ENCODE results near the gene ZNF598.

Gene ZNF598

GRCh38 chr16:1961651-1962067 lies 48.0 kb downstream of the ZNF598 start:
- no peak for TF ChIP-seq CTCF (IDR thresholded peaks at IDR 0.05)
- H3K27ac ChIP-seq: peak overlapping the region; percentile 96

- TF ChIP-seq ZFX (IDR thresholded peaks at IDR 0.05; ENCODE audit: borderline replicate concordance) (no peak), CTCF (IDR thresholded peaks at IDR 0.05) (no peak)
- H3K27ac ChIP-seq: peak overlapping the region; percentile 96
These were observed 48.7 kb downstream of the ZNF598 start for GRCh38 chr16:1960665-1961630.

GRCh38 chr16:1959269-1960039 lies 50.2 kb downstream of the ZNF598 start, which contains the start of gene NDUFB10:
Gene NDUFB10 (plus strand): TSS chr16:1959538. CDS start chr16:1959625, 87 bp downstream.
- TF ChIP-seq ZFX (IDR thresholded peaks at IDR 0.05; ENCODE audit: borderline replicate concordance) (no peak), CTCF (IDR thresholded peaks at IDR 0.05) (peak; percentile 93)
- H3K27ac ChIP-seq: peak within 1 kb of the TSS; percentile 96

- H3K27ac ChIP-seq: peak overlapping the region; percentile 96
- TF ChIP-seq ZFX (IDR thresholded peaks at IDR 0.05; ENCODE audit: borderline replicate concordance) (no peak), CTCF (IDR thresholded peaks at IDR 0.05) (no peak)
These were observed 50.8 kb downstream of the ZNF598 start for GRCh38 chr16:1958715-1959268.

GRCh38 chr16:1958143-1958491 lies 51.5 kb downstream of the ZNF598 start:
- H3K27ac ChIP-seq: peak overlapping the region; percentile 96

GRCh38 chr16:1957434-1958142 lies 52.0 kb downstream of the ZNF598 start:
- peak overlapping the region; percentile 96 for H3K27ac ChIP-seq

- TF ChIP-seq CTCF (IDR thresholded peaks at IDR 0.05) (no peak), ZFX (IDR thresholded peaks at IDR 0.05; ENCODE audit: borderline replicate concordance) (no peak)
- H3K27ac ChIP-seq: no peak overlapping the region
These were observed 55.9 kb downstream of the ZNF598 start for GRCh38 chr16:1953734-1954133.

All from 22Rv1 (cell line).